Lower lobe of right lung (tissue), 2 donors: Measurements from ENCODE around the gene SESN1. TPM values are rescaled to one million over a fixed set of nuclear protein-coding genes. Genes with fewer than 3 reads are reported as not detected.
A peak's percentile ranks its signal among the peaks of the same experiment; 100 is the strongest.

Experiments used
- ATAC-seq, 2 donors: fragments of 200-7000 bp; cut with Tn5 transposase; one replicate each; pipeline ENCODE4 v1.9.1; 2020 to 2022; ENCODE audit warnings: mild to moderate bottlenecking in 2 of 2, moderate library complexity in 2 of 2
- DNase-seq: peaks from one replicate; pipeline ENCODE4 v3.0.0-alpha.2; 2020
- H3K27ac ChIP-seq: fragments of 200-600 bp; one replicate; pipeline ENCODE4 v1.8.0; 2022
- H3K27me3 ChIP-seq: fragments of 200-600 bp; one replicate; pipeline ENCODE4 v1.8.0; 2022; ENCODE audit warnings: low read depth
- H3K36me3 ChIP-seq: fragments of 200-600 bp; one replicate; pipeline ENCODE4 v1.8.0; 2022; ENCODE audit warnings: mild to moderate bottlenecking
- H3K4me1 ChIP-seq: fragments of 200-600 bp; one replicate; pipeline ENCODE4 v1.8.0; 2022
- H3K4me3 ChIP-seq: fragments of 200-600 bp; one replicate; pipeline ENCODE4 v1.8.0; 2022; ENCODE audit warnings: mild to moderate bottlenecking
- H3K9me3 ChIP-seq: fragments of 200-600 bp; one replicate; pipeline ENCODE4 v1.8.0; 2022
- intact Hi-C: fragments of 100-400 bp; cut with DNase I; formaldehyde crosslinking; loops from one replicate; pipeline ENCODE4 v1.11.0; 2022
- total RNA-seq: library from RNA; stranded (reverse); fragmentation: NEBNext Ultra II Directional; extraction: Animal tissue kit (Norgen Biotek cat#: 25700); gene quantifications from one replicate; pipeline ENCODE4 v1.2.1, GENCODE V29; 2021
- TF ChIP-seq, protein P1 (sequence below): fragments of 200-600 bp; IDR thresholded peaks from one replicate; pipeline ENCODE4 v1.8.0; 2022; ENCODE audit warnings: antibody characterized with exemption, mild to moderate bottlenecking
- donor health status: DM: no; HTN: yes; CAD: no; lungs with severe emphysema.

Gene SESN1
- total RNA-seq, 1 donor from 2014 or later = 37.9 TPM

DNA sequence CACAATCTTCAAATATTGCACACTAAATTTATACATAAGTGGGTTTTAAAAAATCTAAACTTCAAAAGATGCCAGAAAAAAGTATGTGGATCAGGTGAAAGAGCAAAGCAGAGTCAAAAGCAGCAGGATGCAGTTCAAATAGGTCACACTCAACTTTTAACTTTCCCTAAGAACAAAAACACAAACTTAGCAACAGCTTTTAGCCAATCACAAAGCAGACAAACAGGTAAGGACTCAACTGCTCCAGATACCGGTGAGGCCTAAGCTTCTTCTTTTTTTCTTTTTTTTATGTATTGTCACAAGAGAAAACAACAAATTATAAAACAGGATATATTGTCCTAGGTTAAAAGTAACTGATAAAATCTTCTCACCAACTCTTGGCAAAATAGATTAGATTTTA is 74.7 kb downstream of the SESN1 start:
- TF ChIP-seq, protein P1, sequence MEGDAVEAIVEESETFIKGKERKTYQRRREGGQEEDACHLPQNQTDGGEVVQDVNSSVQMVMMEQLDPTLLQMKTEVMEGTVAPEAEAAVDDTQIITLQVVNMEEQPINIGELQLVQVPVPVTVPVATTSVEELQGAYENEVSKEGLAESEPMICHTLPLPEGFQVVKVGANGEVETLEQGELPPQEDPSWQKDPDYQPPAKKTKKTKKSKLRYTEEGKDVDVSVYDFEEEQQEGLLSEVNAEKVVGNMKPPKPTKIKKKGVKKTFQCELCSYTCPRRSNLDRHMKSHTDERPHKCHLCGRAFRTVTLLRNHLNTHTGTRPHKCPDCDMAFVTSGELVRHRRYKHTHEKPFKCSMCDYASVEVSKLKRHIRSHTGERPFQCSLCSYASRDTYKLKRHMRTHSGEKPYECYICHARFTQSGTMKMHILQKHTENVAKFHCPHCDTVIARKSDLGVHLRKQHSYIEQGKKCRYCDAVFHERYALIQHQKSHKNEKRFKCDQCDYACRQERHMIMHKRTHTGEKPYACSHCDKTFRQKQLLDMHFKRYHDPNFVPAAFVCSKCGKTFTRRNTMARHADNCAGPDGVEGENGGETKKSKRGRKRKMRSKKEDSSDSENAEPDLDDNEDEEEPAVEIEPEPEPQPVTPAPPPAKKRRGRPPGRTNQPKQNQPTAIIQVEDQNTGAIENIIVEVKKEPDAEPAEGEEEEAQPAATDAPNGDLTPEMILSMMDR = no peak
- DNase-seq (no peak), ATAC-seq (peak; percentile 42 to 79)
- Histone ChIP-seq H3K4me3 (no peak overlapping the region), H3K27ac (no peak overlapping the region), H3K27me3 (no peaks in the 10 kb centered on the region), H3K36me3 (no peaks in the 10 kb centered on the region), H3K4me1 (peaks cover 5% of the 10 kb centered on the region), H3K9me3 (no peaks in the 10 kb centered on the region)
- intact Hi-C loops = no loop called here

DNA sequence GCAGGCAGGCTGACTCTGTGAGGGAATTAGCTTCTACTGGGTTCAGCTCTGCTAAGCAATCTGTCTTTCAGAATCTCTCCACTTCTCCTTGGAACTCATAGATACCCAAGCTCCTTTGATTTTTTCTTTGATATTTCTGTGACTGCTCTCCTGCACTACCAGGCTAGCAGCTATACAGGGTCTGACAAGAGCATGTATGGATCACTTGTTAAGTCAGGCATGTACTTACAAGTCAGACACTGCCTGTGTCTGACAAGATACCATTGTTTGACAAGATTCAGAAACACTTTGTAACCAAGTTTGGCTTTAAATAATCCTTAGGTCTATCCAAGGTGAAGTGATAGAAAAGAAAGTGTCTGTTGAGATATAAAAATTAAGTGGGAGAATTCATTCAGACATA is 79.5 kb downstream of the SESN1 start:
- no peak overlapping the region for H3K4me3 ChIP-seq
- intact Hi-C loops = no loop called here
- H3K4me1 ChIP-seq = peaks cover 16% of the 10 kb centered on the region

DNA sequence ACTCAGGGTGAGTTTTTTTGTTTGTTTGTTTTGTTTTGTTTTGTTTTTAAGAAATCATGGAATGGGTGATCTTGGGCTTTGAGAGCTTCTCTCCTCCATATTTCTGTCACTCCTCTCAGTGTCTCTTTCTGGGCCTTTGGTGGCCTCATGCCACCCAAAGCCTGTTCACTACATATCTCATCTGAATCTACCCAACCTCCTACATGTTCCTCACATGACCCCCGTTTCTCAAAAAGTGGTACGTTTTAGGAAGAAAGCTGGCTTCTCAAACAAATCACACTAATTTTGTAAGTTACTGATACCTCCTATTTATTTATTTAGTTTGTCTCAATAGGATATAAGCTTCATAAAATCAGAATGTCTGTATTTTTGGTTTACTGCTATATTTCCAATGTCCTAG is 80.0 kb downstream of the SESN1 start:
- intact Hi-C loops = no loop called here
- Histone ChIP-seq H3K36me3 (no peaks in the 10 kb centered on the region), H3K4me3 (no peak overlapping the region), H3K4me1 (peaks cover 12% of the 10 kb centered on the region), H3K27me3 (no peaks in the 10 kb centered on the region), H3K9me3 (no peaks in the 10 kb centered on the region), H3K27ac (peak overlapping the region; percentile 22)
- TF ChIP-seq, protein P1 = no peak
- DNase-seq (no peak), ATAC-seq (no peak)

More for the DNA sequence above, 79.5 kb downstream of the SESN1 start:
- ATAC-seq (no peak), DNase-seq (no peak)
- H3K27ac ChIP-seq = no peak overlapping the region
- no peaks in the 10 kb centered on the region for H3K27me3 ChIP-seq
- TF ChIP-seq, protein P1 = no peak
- no peaks in the 10 kb centered on the region for H3K36me3 ChIP-seq
- no peaks in the 10 kb centered on the region for H3K9me3 ChIP-seq

DNA sequence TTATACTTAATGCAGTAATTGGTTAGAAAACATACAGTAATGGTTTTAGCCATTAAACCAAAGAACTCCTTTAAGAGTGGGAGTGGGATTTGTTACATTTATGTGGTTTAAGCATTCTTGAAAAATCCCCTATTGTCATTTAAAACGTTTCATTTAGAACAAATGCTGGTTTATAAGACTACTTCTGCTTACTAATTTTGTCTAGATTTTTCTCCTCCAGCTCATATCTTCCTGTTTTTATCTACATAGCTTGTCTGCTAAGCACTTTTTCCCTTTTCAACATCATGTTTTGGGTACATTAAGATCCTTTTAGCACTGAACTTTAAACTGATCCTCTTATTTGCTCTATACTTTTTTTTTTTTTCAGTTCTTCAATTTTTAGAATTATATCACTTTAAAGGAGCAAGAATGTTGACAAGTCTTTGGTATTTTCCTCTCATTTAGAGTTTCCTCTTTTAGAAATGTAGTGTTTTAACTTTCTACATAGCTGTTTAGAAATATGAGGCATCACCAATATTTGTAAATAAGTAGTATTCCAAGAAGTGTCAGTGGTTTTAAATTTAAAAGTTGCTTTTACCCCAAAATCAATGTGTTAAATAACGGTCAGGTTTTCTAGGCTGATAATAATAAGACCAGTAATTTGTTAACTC is 80.9 kb downstream of the SESN1 start:
- Histone ChIP-seq H3K4me3 (no peak overlapping the region), H3K27ac (peak overlapping the region; percentile 22), H3K27me3 (no peaks in the 10 kb centered on the region), H3K36me3 (no peaks in the 10 kb centered on the region), H3K4me1 (peaks cover 11% of the 10 kb centered on the region), H3K9me3 (no peaks in the 10 kb centered on the region)
- TF ChIP-seq, protein P1 = no peak
- ATAC-seq (no peak), DNase-seq (no peak)
- intact Hi-C loops = no loop called here

DNA sequence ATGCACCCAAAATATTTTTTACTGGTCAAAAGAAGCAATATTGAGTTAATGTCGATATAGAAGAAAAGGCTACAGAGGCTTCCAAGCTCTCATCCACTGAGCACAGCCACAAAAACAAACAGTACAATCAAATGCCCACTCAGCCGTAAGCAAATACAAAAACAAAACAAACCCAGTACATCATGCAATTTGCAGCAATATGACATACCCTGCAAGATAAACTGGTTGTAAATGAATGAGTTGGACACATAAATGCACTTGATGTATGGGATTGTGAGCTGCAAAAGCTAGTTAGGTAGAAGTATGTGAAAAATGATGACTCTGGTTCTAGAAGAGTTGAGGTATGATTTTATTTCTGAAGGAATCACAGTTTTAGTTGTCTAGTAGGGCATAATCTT is 83.9 kb downstream of the SESN1 start:
- Histone ChIP-seq H3K27me3 (no peaks in the 10 kb centered on the region), H3K4me1 (peaks cover 30% of the 10 kb centered on the region), H3K27ac (peak overlapping the region; percentile 98), H3K4me3 (peak overlapping the region; percentile 87), H3K9me3 (no peaks in the 10 kb centered on the region), H3K36me3 (no peaks in the 10 kb centered on the region)
- TF ChIP-seq, protein P1 = no peak
- ATAC-seq (no peak), DNase-seq (no peak)
- intact Hi-C loops = no loop called here
